ENCODE results near the gene PRKG1.

The PRKG1 gene

DNA sequence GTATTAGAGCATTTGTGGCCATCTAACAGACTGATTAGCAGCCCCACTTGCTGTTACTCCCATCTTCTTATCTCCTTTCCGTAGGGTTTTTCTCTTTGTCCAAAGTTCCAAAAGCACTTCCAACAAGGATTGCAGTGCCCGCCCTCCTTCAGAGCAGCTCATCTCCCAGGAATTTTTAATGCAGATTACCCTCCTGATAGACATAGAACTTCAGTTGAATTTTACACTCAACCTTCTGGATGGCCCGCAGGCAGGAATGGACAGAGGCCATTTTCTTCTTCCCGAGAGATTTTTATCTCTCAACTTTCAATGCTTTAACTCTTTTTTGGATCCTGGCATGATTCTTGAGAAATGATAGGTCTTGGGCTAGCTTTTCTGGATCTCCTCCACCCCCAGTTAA lies 23.3 kb downstream of the PRKG1 start:
- DNase-seq (ENCODE audit: insufficient read length) (no peak), FAIRE-seq (no peak)
- TF ChIP-seq TAF1 (IDR thresholded peaks at IDR 0.05; ENCODE audit: borderline replicate concordance, low read depth, low read length) (no peak), POLR2AphosphoS5 (IDR thresholded peaks at IDR 0.05; ENCODE audit: low read depth, low read length) (no peak), POLR2A (IDR thresholded peaks at IDR 0.05; ENCODE audit: low read depth, low read length) (no peak)

DNA sequence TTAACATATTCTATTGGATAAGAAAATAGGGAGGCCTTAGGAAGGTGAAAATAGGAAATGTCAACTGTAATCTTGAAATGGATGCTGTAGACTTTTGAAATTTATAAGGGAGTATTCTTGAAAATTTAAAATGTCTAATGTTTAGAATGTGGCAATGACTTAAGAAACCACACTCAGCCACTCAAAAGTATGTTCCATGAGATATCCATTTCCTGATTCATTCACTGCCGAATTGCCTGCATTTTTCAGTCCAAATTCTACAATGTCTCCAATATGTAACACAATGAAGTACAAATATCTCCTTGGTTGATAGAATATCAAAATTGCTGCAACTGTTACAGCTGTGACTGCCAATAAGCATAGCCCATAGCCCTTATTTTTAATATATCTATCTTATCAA lies 25.9 kb downstream of the PRKG1 start:
- FAIRE-seq, result no peak
- no peak for DNase-seq (ENCODE audit: insufficient read length)
- TF ChIP-seq TAF1 (IDR thresholded peaks at IDR 0.05; ENCODE audit: borderline replicate concordance, low read depth, low read length) (no peak), POLR2AphosphoS5 (IDR thresholded peaks at IDR 0.05; ENCODE audit: low read depth, low read length) (no peak), POLR2A (IDR thresholded peaks at IDR 0.05; ENCODE audit: low read depth, low read length) (no peak)

DNA sequence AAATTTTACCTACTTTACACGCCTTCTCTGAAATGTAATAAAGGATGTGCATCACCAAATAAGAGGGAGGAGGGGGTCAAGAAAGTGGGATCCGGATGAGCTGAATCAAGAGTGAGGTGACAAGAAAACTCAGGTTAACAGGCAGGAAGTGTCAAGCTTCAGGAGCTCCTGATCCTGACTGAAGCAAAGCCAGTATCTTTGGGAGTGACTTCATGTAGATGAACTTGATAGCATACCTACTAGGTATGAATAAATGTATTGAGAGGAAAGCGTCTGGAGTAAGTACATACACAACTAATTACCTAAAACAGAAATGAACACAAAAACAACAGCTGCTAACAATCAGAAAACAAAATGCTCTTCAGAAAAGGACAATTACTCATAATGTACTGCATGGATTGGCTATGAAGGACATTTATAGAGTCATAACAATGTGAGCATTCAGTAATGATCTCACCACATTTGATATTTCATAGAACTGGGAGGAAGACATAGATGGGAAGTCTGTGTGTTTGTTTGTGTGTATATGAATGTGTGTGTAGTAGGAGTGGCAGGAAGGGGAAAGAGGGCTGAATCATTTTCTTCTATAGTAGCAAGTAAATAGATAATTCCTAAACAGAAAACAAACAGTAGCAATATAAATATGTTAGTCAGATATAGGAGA lies 29.4 kb downstream of the PRKG1 start:
- TF ChIP-seq POLR2A (IDR thresholded peaks at IDR 0.05; ENCODE audit: low read depth, low read length) (no peak), POLR2AphosphoS5 (IDR thresholded peaks at IDR 0.05; ENCODE audit: low read depth, low read length) (no peak), TAF1 (IDR thresholded peaks at IDR 0.05; ENCODE audit: borderline replicate concordance, low read depth, low read length) (no peak)
- no peak for FAIRE-seq
- DNase-seq (ENCODE audit: insufficient read length), result no peak

DNA sequence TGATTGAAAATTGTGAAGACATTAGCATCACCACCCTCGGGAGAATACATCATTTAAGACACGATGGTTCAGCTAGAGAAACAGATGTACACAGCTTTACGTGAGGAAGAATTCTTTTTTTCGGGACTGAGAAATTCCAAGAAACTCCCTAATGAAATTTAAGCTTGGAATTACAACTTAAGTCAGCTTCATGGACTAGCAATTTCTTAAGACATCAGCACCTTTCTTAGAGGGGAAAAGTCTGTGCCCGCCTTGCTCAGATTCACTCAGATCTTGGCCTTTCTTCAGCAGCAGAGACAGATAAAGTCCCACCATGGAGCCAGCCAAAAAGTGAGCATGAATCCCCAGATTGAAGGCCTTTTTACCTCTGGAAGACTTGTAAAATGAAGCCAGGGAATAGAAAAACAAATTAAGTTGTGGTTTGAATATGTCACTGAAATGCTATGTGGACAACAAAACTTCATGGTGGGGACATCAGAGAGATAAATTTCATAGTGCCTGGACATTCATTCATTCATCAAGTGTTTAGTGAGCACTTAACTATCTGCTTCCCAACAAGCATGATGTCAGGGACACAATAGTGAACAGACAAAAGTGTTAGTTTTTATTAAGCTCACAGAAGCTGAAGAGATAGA lies 32.1 kb downstream of the PRKG1 start:
- no peak for DNase-seq (ENCODE audit: insufficient read length)
- FAIRE-seq, result no peak
- no peak for TF ChIP-seq POLR2AphosphoS5 (IDR thresholded peaks at IDR 0.05; ENCODE audit: low read depth, low read length)
- TF ChIP-seq TAF1 (IDR thresholded peaks at IDR 0.05; ENCODE audit: borderline replicate concordance, low read depth, low read length), result no peak
- no peak for TF ChIP-seq POLR2A (IDR thresholded peaks at IDR 0.05; ENCODE audit: low read depth, low read length)

DNA sequence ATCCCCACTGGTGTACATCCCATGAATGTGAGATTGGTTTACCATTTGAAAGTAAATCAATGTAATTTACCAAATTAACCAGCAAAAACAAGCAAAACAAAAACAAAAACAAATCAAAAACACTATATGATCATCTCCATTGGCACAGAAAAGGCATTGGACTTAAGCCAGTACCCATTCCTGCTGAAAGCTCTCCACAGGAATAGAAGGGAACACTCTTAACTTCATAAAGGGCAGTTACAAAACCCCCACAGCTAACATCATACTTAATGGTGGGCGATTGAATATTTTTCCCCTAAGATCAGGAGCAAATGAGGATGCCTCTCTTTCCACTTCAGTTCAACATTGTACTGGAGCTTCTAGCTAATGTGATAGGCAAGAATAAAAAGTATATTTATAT lies 34.1 kb downstream of the PRKG1 start:
- FAIRE-seq (no peak), DNase-seq (ENCODE audit: insufficient read length) (no peak)
- no peak for TF ChIP-seq POLR2A (IDR thresholded peaks at IDR 0.05; ENCODE audit: low read depth, low read length)
- TF ChIP-seq TAF1 (IDR thresholded peaks at IDR 0.05; ENCODE audit: borderline replicate concordance, low read depth, low read length), result no peak
- TF ChIP-seq POLR2AphosphoS5 (IDR thresholded peaks at IDR 0.05; ENCODE audit: low read depth, low read length), result no peak

DNA sequence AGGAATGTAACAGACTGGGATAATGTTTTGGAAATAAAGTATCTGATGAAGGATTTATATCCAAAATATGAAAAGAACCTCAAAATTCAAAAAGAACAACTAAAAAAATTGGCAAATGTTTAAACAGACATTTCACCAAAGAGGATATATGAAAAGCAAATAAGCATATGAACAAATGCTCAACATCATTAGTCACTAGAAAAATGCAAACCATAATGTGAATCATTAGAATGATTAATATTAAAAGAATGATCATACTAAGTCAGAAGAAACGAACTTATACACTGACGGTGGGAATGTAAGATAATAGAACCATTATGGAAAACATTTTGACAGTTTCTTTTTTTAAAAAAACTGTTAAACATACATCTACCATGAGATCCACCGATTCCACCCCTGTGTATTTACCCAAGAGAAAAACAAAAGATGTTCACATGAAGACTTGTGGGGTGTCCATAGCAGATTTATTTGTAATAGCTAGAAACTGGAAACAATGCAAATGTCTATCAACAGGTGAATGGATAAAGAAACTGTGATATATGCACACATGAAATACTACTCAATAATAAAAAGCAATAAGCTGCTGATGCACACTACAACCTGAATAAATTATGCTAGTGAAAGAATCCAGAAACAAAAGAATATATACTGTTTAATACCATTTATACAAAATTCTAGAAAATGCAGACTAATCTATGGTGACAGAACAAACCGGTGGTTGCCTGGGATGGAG lies 35.7 kb downstream of the PRKG1 start:
- DNase-seq (ENCODE audit: insufficient read length), result no peak
- no peak for FAIRE-seq

DNA sequence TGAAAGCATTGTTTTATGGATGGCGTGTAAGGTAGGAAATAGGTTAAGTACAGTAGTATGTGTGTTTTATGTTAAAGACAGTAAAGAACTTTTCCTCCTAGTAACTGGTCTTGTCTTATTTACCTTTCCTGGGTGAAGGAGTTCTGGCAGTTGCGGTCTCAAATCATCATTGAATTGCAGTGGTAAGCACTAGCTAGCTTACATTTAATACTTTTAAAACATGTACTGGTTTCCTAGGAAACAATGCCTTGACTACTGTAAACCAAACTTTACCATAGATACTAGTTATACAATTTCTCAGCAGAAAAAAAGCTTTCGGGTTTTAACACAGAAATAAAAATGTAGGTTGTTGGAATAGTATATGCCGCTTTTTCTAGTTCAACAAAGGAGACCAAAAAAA lies 37.7 kb downstream of the PRKG1 start:
- no peak for FAIRE-seq
- TF ChIP-seq POLR2A (IDR thresholded peaks at IDR 0.05; ENCODE audit: low read depth, low read length) (no peak), POLR2AphosphoS5 (IDR thresholded peaks at IDR 0.05; ENCODE audit: low read depth, low read length) (no peak), TAF1 (IDR thresholded peaks at IDR 0.05; ENCODE audit: borderline replicate concordance, low read depth, low read length) (no peak)
- no peak for DNase-seq (ENCODE audit: insufficient read length)

More for the DNA sequence above, 35.7 kb downstream of the PRKG1 start:
- no peak for TF ChIP-seq POLR2AphosphoS5 (IDR thresholded peaks at IDR 0.05; ENCODE audit: low read depth, low read length)
- no peak for TF ChIP-seq POLR2A (IDR thresholded peaks at IDR 0.05; ENCODE audit: low read depth, low read length)
- TF ChIP-seq TAF1 (IDR thresholded peaks at IDR 0.05; ENCODE audit: borderline replicate concordance, low read depth, low read length), result no peak

DNA sequence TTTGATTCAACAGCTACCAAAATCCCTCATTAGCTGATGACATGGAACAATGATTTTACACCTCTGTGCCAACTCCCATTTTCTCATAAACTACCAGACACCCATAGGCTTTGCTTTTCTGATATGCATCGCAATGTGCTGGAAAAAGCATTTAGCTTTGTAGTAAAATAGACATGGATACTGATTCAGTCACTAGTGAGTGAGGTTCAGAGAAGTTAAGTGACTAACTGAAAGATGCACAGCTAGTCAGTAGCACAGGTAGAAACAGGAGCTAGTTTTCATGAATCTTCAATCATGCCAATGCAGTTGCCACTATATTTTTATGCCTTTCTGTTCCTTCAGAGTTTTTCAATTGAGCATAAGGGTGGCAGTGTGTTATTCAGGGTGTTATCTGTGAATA lies 38.7 kb downstream of the PRKG1 start:
- DNase-seq (ENCODE audit: insufficient read length) (no peak), FAIRE-seq (no peak)
- TF ChIP-seq POLR2A (IDR thresholded peaks at IDR 0.05; ENCODE audit: low read depth, low read length) (no peak), POLR2AphosphoS5 (IDR thresholded peaks at IDR 0.05; ENCODE audit: low read depth, low read length) (no peak), TAF1 (IDR thresholded peaks at IDR 0.05; ENCODE audit: borderline replicate concordance, low read depth, low read length) (no peak)

DNA sequence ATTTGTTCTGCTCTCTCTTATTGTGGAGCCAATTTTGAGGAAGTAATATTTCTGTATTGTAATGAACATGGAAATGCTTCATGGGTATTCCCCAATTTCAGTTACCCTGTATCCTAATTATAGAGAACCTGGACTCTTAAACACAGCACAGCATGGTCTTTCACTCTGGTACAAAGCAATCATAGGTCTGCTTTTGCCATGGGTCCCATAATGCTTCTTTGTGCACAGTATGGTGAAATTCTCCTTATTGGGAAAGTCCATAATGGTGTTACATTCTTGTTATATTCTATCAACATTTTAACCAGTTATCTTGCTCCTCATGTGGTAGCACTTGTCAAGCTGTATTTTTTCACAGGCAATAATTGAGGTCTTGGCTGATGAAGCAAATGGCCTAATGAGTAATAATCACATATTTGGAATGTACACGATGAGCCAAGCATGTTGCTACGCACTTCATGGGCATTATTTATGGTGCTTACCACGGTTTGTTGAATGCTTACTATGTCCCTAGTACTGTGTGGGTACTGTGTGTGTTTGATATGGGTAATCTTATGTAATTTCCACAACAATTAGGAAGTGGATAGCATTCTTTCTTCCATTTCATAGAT lies 42.9 kb downstream of the PRKG1 start:
- TF ChIP-seq POLR2A (IDR thresholded peaks at IDR 0.05; ENCODE audit: low read depth, low read length) (no peak), TAF1 (IDR thresholded peaks at IDR 0.05; ENCODE audit: borderline replicate concordance, low read depth, low read length) (no peak), POLR2AphosphoS5 (IDR thresholded peaks at IDR 0.05; ENCODE audit: low read depth, low read length) (no peak)
- FAIRE-seq (no peak), DNase-seq (ENCODE audit: insufficient read length) (no peak)

DNA sequence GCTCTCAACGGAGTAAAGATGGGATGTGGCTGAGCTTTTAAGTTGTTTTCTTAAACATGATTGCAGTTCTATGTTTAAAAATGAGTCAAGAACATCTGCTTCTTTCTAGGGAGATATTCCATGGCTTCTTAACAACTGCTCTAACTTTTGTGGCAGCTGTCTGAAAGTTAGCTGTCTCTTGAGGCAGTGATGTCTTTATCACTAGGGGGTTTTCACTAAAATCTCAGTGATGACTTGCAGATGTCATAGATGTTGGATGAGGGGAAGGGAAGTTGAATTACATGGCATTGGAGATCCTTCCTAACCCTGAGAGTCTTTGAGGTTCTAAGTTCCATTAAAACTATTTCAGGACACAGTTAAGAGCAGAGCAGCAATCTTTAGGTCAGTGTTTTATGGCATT lies 43.5 kb downstream of the PRKG1 start:
- TF ChIP-seq POLR2AphosphoS5 (IDR thresholded peaks at IDR 0.05; ENCODE audit: low read depth, low read length) (no peak), TAF1 (IDR thresholded peaks at IDR 0.05; ENCODE audit: borderline replicate concordance, low read depth, low read length) (no peak), POLR2A (IDR thresholded peaks at IDR 0.05; ENCODE audit: low read depth, low read length) (no peak)
- DNase-seq (ENCODE audit: insufficient read length), result no peak
- FAIRE-seq, result no peak

DNA sequence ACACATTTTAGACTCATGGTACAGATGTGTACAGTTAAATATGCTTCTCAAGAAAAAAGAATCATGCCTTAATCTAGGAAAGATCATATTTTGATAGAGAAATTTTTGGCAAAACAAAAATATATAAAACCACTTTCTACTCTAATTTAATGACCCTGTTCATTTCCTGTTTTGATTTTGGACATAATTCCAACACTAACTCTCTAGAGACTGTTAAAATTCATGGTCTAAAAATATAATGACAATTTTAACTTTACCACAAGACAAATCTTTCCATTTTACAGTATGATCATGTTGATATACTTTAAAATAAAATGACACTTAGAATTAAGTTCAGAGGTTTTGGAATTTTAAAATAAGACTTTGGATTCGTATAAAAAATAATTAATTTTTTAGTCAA lies 45.2 kb downstream of the PRKG1 start:
- TF ChIP-seq TAF1 (IDR thresholded peaks at IDR 0.05; ENCODE audit: borderline replicate concordance, low read depth, low read length) (no peak), POLR2A (IDR thresholded peaks at IDR 0.05; ENCODE audit: low read depth, low read length) (no peak), POLR2AphosphoS5 (IDR thresholded peaks at IDR 0.05; ENCODE audit: low read depth, low read length) (no peak)
- DNase-seq (ENCODE audit: insufficient read length) (no peak), FAIRE-seq (no peak)
